ENCODE measurements around the gene STAT1.

GRCh38 chr2:190986221-190986953 lies 27.6 kb downstream of the STAT1 start:
- TF ChIP-seq CTCF (IDR thresholded peaks at IDR 0.05): no peak
- no peak for TF ChIP-seq POLR2A (IDR thresholded peaks at IDR 0.05)
- TF ChIP-seq POLR2AphosphoS5 (IDR thresholded peaks at IDR 0.05): no peak
- TF ChIP-seq EP300 (IDR thresholded peaks at IDR 0.05; ENCODE audit: low read depth): no peak
